ENCODE data around the gene NCAPD3.

Gene NCAPD3

DNA sequence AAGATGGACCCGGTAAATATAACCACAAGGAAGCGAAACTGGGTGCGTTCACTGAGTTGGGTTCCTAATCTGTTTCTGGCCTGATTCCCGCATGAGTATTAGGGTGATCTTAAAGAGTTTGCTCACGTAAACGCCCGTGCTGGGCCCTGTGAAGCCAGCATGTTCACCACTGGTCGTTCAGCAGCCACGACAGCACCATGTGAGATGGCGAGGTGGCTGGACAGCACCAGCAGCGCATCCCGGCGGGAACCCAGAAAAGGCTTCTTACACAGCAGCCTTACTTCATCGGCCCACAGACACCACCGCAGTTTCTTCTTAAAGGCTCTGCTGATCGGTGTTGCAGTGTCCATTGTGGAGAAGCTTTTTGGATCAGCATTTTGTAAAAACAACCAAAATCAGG lies 74.4 kb downstream of the NCAPD3 start:
- H3K4me3 ChIP-seq (ENCODE audit: low read depth, low read length), result no peak overlapping the region
- no peak overlapping the region for H3K27ac ChIP-seq
- H3K4me1 ChIP-seq, result no peaks in the 10 kb centered on the region

GRCh38 chr11:134146598-134146997 lies 77.2 kb downstream of the NCAPD3 start:
- no peaks in the 10 kb centered on the region for H3K9me3 ChIP-seq (ENCODE audit: control insufficient read depth, low read length)
- no peaks in the 10 kb centered on the region for H3K36me3 ChIP-seq (ENCODE audit: control insufficient read depth, insufficient read depth, low read length)
- no peak overlapping the region for H3K4me2 ChIP-seq (ENCODE audit: low read length)
- no peak overlapping the region for H3K9ac ChIP-seq
- no peak overlapping the region for H3K27ac ChIP-seq
- TF ChIP-seq, protein P1, sequence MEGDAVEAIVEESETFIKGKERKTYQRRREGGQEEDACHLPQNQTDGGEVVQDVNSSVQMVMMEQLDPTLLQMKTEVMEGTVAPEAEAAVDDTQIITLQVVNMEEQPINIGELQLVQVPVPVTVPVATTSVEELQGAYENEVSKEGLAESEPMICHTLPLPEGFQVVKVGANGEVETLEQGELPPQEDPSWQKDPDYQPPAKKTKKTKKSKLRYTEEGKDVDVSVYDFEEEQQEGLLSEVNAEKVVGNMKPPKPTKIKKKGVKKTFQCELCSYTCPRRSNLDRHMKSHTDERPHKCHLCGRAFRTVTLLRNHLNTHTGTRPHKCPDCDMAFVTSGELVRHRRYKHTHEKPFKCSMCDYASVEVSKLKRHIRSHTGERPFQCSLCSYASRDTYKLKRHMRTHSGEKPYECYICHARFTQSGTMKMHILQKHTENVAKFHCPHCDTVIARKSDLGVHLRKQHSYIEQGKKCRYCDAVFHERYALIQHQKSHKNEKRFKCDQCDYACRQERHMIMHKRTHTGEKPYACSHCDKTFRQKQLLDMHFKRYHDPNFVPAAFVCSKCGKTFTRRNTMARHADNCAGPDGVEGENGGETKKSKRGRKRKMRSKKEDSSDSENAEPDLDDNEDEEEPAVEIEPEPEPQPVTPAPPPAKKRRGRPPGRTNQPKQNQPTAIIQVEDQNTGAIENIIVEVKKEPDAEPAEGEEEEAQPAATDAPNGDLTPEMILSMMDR (IDR thresholded peaks at IDR 0.05), result no peak
- no peak overlapping the region for H2AFZ ChIP-seq
- H3K79me2 ChIP-seq, result no peaks in the 10 kb centered on the region
- H3K27me3 ChIP-seq (ENCODE audit: control insufficient read depth, insufficient read depth, low read length), result no peaks in the 10 kb centered on the region
- H3K4me3 ChIP-seq (ENCODE audit: low read depth, low read length), result no peak overlapping the region
- no peaks in the 10 kb centered on the region for H3K4me1 ChIP-seq

More for the DNA sequence above, 74.4 kb downstream of the NCAPD3 start:
- H2AFZ ChIP-seq, result no peak overlapping the region
- TF ChIP-seq, protein P1 (IDR thresholded peaks at IDR 0.05), result no peak
- H3K27me3 ChIP-seq (ENCODE audit: control insufficient read depth, insufficient read depth, low read length), result no peaks in the 10 kb centered on the region
- H3K9me3 ChIP-seq (ENCODE audit: control insufficient read depth, low read length), result no peaks in the 10 kb centered on the region
- H3K4me2 ChIP-seq (ENCODE audit: low read length), result no peak overlapping the region
- no peaks in the 10 kb centered on the region for H3K36me3 ChIP-seq (ENCODE audit: control insufficient read depth, insufficient read depth, low read length)
- H3K79me2 ChIP-seq, result no peaks in the 10 kb centered on the region
- no peak overlapping the region for H3K9ac ChIP-seq

- Histone ChIP-seq H3K4me3 (ENCODE audit: low read depth, low read length) (no peak overlapping the region), H3K9ac (no peak overlapping the region), H3K36me3 (ENCODE audit: control insufficient read depth, insufficient read depth, low read length) (no peaks in the 10 kb centered on the region), H3K79me2 (no peaks in the 10 kb centered on the region), H3K27ac (no peak overlapping the region), H3K27me3 (ENCODE audit: control insufficient read depth, insufficient read depth, low read length) (no peaks in the 10 kb centered on the region), H3K4me2 (ENCODE audit: low read length) (no peak overlapping the region), H2AFZ (no peak overlapping the region), H3K4me1 (no peaks in the 10 kb centered on the region), H3K9me3 (ENCODE audit: control insufficient read depth, low read length) (no peaks in the 10 kb centered on the region)
- TF ChIP-seq, protein P1 (IDR thresholded peaks at IDR 0.05), result no peak
Measured at GRCh38 chr11:134145715-134146114, 78.1 kb downstream of the NCAPD3 start.

DNA sequence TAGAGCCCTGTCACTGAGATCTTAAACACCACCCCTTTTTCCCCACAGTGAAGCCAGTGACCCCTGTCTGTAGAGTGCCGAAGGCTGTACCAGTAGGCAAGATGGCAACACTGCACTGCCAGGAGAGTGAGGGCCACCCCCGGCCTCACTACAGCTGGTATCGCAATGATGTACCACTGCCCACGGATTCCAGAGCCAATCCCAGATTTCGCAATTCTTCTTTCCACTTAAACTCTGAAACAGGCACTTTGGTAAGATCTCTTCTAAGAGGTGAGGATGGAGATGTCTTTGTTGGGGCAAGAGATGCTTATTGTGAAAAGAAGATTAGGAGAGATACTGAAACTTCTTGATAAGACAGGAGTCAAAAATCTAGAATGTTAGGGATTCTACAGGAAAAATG lies 79.0 kb downstream of the NCAPD3 start:
- Histone ChIP-seq H3K4me1 (no peaks in the 10 kb centered on the region), H2AFZ (no peak overlapping the region), H3K36me3 (ENCODE audit: control insufficient read depth, insufficient read depth, low read length) (no peaks in the 10 kb centered on the region), H3K27me3 (ENCODE audit: control insufficient read depth, insufficient read depth, low read length) (no peaks in the 10 kb centered on the region), H3K27ac (no peak overlapping the region), H3K4me3 (ENCODE audit: low read depth, low read length) (no peak overlapping the region), H3K4me2 (ENCODE audit: low read length) (no peak overlapping the region), H3K9ac (no peak overlapping the region), H3K79me2 (no peaks in the 10 kb centered on the region), H3K9me3 (ENCODE audit: control insufficient read depth, low read length) (no peaks in the 10 kb centered on the region)
- TF ChIP-seq, protein P1 (IDR thresholded peaks at IDR 0.05), result no peak

DNA sequence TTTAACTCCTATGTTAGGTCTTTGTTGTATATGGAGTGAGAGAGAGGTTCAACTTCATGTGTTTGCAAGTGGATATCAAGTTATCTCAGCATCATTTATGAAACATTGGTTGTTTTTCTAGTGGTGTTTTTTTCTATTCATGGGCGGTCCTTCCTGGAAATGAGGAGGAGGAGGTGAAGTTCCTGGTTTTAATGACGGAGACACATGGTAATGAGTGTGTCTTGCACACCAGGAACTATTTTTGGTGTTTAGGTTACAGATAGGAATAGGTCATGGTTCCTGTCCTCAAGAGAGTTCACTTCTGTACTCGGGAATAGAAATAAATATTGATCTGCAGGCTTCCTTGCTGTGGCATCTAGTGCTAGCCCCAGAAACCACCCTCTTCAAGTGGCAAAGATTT lies 80.0 kb downstream of the NCAPD3 start:
- H2AFZ ChIP-seq, result no peak overlapping the region
- H3K9me3 ChIP-seq (ENCODE audit: control insufficient read depth, low read length), result no peaks in the 10 kb centered on the region
- no peak overlapping the region for H3K4me2 ChIP-seq (ENCODE audit: low read length)
- TF ChIP-seq, protein P1 (IDR thresholded peaks at IDR 0.05), result no peak
- no peaks in the 10 kb centered on the region for H3K79me2 ChIP-seq
- peaks cover 5% of the 10 kb centered on the region for H3K4me1 ChIP-seq
- no peak overlapping the region for H3K9ac ChIP-seq
- no peaks in the 10 kb centered on the region for H3K27me3 ChIP-seq (ENCODE audit: control insufficient read depth, insufficient read depth, low read length)
- no peaks in the 10 kb centered on the region for H3K36me3 ChIP-seq (ENCODE audit: control insufficient read depth, insufficient read depth, low read length)
- no peak overlapping the region for H3K27ac ChIP-seq
- no peak overlapping the region for H3K4me3 ChIP-seq (ENCODE audit: low read depth, low read length)
